HepG2 (cell line): ENCODE results near the gene KIAA1755.

Experiments
- ARID5B ChIP-seq: IDR thresholded peaks from 2 replicates; pipeline ENCODE4 v1.4.0; 2020; ENCODE audit warnings: mild to moderate bottlenecking, missing genetic modification reagents
- ASH2L ChIP-seq: fragments of 300-600, 200-600 bp; sonication (generic); IDR thresholded peaks from 2 replicates; pipeline ENCODE4 v1.7.0; 2017; ENCODE audit warnings: low read depth, mild to moderate bottlenecking, moderate library complexity, mixed read lengths, low read length; ENCODE audit not compliant: insufficient read length
- CBX5 ChIP-seq: sonication (generic); formaldehyde crosslinking; IDR thresholded peaks from 2 replicates; pipeline ENCODE4 v1.4.0; 2020; ENCODE audit warnings: missing genetic modification reagents, borderline replicate concordance
- DZIP1 ChIP-seq: sonication (generic); formaldehyde crosslinking; IDR thresholded peaks from 2 replicates; pipeline ENCODE4 v1.5.0; 2020; ENCODE audit warnings: mild to moderate bottlenecking, missing genetic modification reagents
- POLR2AphosphoS5 ChIP-seq: IDR thresholded peaks from 2 replicates; pipeline ENCODE4 v1.6.1; 2012; ENCODE audit warnings: low read depth, low read length
- RBFOX2 ChIP-seq: fragments of 200-400 bp; formaldehyde crosslinking; IDR thresholded peaks from 2 replicates; pipeline ENCODE4 v1.6.1; 2017; ENCODE audit warnings: low read depth, mild to moderate bottlenecking, low read length
- RFX5 ChIP-seq: IDR thresholded peaks from 2 replicates; pipeline ENCODE4 v1.6.1; 2011; ENCODE audit warnings: low read depth, low read length, improper control_type of control experiment
- SMAD1 ChIP-seq: sonication (generic); formaldehyde crosslinking; IDR thresholded peaks from 2 replicates; pipeline ENCODE4 v1.4.0; 2020; ENCODE audit warnings: missing genetic modification reagents, low read depth, mild to moderate bottlenecking, borderline replicate concordance
- ZSCAN5A ChIP-seq: sonication (generic); formaldehyde crosslinking; IDR thresholded peaks from 2 replicates; pipeline ENCODE4 v1.8.0; 2022; ENCODE audit warnings: mild to moderate bottlenecking, missing genetic modification reagents, borderline replicate concordance

- no peak for TF ChIP-seq ZSCAN5A (CRISPR knock-in tag)
- TF ChIP-seq POLR2AphosphoS5: no peak
- TF ChIP-seq RFX5: no peak
- no peak for TF ChIP-seq SMAD1 (CRISPR knock-in tag)
- TF ChIP-seq ARID5B: no peak
- no peak for TF ChIP-seq DZIP1 (CRISPR knock-in tag)
- TF ChIP-seq CBX5 (CRISPR knock-in tag): no peak
- no peak for TF ChIP-seq ASH2L
- no peak for TF ChIP-seq RBFOX2
Measured at GRCh38 chr20:38178065-38178491, 82.5 kb downstream of the KIAA1755 start.
